Neural progenitor cell (in vitro differentiated cells): ENCODE measurements around the gene RAB37.

ENCODE experiments used
- EZH2 ChIP-seq: fragments of 200-600 bp; sonication (generic); IDR thresholded peaks from 2 replicates; pipeline ENCODE4 v1.6.1; 2017; ENCODE audit warnings: antibody characterized with exemption, mild to moderate bottlenecking, moderate library complexity
- EZH2phosphoT487 ChIP-seq: fragments of 200-600 bp; sonication (generic); IDR thresholded peaks from 2 replicates; pipeline ENCODE4 v1.6.1; 2017; ENCODE audit warnings: antibody characterized with exemption
- TF ChIP-seq, protein P1 (sequence below): fragments of 200-600 bp; sonication (generic); IDR thresholded peaks from 2 replicates; pipeline ENCODE4 v1.5.1; 2017; ENCODE audit warnings: antibody characterized with exemption, mild to moderate bottlenecking

- TF ChIP-seq, protein P1, sequence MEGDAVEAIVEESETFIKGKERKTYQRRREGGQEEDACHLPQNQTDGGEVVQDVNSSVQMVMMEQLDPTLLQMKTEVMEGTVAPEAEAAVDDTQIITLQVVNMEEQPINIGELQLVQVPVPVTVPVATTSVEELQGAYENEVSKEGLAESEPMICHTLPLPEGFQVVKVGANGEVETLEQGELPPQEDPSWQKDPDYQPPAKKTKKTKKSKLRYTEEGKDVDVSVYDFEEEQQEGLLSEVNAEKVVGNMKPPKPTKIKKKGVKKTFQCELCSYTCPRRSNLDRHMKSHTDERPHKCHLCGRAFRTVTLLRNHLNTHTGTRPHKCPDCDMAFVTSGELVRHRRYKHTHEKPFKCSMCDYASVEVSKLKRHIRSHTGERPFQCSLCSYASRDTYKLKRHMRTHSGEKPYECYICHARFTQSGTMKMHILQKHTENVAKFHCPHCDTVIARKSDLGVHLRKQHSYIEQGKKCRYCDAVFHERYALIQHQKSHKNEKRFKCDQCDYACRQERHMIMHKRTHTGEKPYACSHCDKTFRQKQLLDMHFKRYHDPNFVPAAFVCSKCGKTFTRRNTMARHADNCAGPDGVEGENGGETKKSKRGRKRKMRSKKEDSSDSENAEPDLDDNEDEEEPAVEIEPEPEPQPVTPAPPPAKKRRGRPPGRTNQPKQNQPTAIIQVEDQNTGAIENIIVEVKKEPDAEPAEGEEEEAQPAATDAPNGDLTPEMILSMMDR, result no peak
- TF ChIP-seq EZH2, result no peak
- TF ChIP-seq EZH2phosphoT487, result no peak
Measured at GRCh38 chr17:74768763-74769114, 31.7 kb downstream of the RAB37 start.
